Embryonic facial prominence (tissue), 1 donor: ENCODE results near the gene CD163.
"Not testable (repeated sequence)": the region's sequence is repeated elsewhere in the genome, so short reads cannot be mapped to it uniquely, and the experiment has no call there.

Experiments used
- DNase-seq: peaks from one replicate; pipeline ENCODE4 v3.0.0-alpha.2; 2016; ENCODE audit errors: extremely low spot score

CD163 gene

GRCh38 chr12:7503686-7504415 is at the start of gene CD163:
Gene CD163 (minus strand): TSS chr12:7503777. CDS start chr12:7503690, 87 bp downstream.
- no peak for DNase-seq

DNA sequence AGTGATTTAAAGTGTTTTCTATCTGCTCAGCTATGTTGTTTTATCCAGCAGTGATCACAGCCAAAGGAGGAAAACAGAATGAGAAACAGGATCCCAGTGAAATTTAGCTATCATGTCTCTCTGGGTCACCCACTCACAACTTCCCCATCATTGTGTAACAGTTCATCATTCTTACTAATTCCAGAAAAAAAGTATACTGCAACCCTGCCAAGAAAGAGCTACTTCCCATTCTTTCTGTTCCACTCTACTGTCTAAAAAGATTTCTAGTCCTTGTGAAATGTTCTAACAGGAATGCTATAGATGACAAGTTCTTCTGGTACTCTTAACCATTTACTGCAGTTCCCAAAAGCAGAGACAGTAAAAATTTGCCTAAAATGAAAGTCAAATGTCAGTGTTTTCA is 39.2 kb upstream of the CD163 start:
- DNase-seq, result no peak

- DNase-seq, result no peak
These were observed 38.5 kb upstream of the CD163 start for GRCh38 chr12:7542046-7542445.

- DNase-seq, result no peak
These were observed 10.8 kb upstream of the CD163 start for GRCh38 chr12:7514416-7514815.

- no peak for DNase-seq
These were observed 9.0 kb upstream of the CD163 start for GRCh38 chr12:7512553-7512952.

- not testable (repeated sequence) for DNase-seq
These were observed 6.4 kb upstream of the CD163 start for GRCh38 chr12:7509793-7510470.

- DNase-seq, result no peak
These were observed 965 bp downstream of the CD163 start for GRCh38 chr12:7502612-7503011.

- no peak for DNase-seq
These were observed 2.5 kb downstream of the CD163 start for GRCh38 chr12:7501031-7501588.

- no peak for DNase-seq
These were observed 3.9 kb downstream of the CD163 start for GRCh38 chr12:7499636-7500035.

DNA sequence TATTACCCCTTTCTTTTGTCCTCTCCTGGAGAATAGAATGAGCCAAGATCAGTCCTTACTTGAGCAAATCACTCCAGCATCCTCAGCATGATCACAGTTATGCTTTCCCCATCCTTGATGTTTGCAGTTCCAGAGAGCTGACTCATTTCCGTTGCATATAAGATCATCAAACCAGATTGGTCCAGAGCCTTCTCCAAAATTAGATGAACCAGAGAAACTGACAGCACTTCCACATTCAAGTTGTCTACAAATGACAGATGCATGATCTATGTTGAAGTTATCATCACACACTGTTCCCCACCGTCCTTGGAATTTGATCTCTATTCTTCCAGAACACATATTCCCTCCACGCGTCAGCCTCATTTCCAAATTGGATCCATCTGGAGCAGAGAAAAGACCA is 4.8 kb downstream of the CD163 start:
- DNase-seq, result no peak

DNA sequence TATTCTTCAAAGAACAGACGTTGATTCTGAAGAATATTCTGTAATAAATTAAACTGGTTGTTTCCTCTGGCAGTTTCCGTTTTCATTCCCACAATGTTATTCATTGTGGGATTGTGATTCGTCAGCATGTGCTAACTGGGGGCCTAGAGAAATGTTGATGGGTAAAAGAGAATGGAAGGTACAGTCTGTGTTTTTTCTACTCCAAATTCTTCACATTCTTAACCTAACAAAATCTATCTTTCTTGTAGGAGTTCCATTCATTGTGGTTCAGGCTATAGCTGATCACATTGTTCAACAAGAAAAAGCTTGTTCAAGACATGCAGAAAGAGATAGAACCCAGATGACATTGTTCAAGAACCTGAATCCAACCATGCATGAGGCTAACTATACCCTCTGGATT is 5.9 kb downstream of the CD163 start:
- DNase-seq, result no peak

DNA sequence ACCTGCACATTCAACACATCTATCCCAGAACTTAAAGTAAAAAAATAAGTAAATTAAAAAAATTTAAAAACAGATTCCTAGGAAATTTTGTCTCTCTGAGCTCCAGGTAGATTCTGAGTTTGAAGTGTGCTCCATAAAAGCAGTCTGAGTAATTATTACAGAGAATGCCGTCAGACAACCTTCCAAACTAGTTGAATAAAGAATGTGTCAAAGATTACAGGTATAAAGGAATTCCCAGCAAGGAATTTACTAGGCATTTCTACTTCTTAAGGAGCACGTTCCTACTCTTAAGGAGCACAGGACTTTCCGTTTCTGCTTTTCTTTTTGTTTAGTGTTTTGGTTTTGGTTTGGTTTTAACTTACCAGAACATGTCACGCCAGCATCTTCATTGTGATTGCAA is 7.1 kb downstream of the CD163 start:
- no peak for DNase-seq

GRCh38 chr12:7495136-7495535 is 8.4 kb downstream of the CD163 start:
- DNase-seq, result no peak

GRCh38 chr12:7493006-7493405 is 10.6 kb downstream of the CD163 start:
- DNase-seq, result no peak

- DNase-seq, result no peak
These were observed 17.1 kb downstream of the CD163 start for GRCh38 chr12:7486512-7486911.

GRCh38 chr12:7485095-7485494 is 18.5 kb downstream of the CD163 start:
- DNase-seq, result no peak

- DNase-seq, result no peak
These were observed 20.2 kb downstream of the CD163 start for GRCh38 chr12:7483343-7483742.

DNA sequence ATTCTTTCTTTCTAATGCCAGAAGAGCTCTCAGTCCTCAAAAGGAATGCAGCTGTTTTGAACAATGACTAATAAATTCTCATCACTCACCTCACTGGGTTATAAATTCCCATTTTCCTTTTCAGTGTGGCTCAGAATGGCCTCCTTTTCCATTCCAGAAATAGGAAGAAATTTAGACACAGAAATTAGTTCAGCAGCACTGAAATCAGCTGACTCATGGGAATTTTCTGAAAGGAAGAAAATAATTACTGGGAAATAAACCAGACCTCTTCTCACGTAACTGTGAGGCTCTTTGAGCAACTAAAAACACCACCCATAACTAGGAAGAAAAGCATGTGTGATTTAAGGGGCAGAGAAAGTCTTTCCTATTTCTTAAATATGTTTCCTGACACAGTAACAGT is 23.8 kb downstream of the CD163 start:
- DNase-seq, result no peak

DNA sequence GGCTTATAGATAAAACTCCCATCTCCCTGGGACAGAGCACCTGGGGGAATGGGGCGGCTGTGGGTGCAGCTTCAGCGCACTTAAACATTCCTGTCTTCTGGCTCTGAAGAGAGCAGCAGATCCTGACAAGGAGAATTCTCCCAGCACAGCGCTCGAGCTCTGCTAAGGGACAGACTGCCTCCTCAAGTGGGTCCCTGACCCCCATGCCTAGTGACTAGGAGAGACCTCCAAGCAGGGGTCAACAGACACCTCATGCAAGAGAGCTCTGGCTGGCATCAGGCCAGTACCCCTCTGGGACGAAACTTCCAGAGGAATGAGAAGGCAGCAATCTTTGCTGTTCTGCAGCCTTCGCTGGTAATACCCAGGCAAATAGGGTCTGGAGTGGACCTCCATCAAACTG is 31.5 kb downstream of the CD163 start:
- no peak for DNase-seq

- DNase-seq, result no peak
These were observed 43.0 kb downstream of the CD163 start for GRCh38 chr12:7460375-7461259.

DNA sequence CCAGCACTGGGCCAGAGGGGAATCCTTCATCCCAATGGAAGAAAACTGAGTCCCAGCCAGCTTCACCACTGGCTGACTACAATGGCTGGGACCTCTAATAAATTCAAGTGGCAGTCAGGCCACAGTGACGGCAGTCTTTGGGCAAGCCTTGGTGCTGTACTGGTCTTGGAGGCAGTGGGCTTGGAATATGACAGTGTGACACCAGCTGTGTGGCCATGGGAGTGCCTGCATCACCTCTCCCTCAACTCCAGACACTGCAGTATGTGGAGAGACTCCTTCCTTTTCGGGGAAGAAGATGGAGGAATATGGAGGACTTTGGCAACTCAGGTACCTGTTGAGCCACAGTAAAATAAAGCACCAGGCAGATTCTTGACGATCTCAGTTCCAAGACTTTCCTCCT is 43.6 kb downstream of the CD163 start:
- DNase-seq, result no peak

- no peak for DNase-seq
These were observed 51.8 kb downstream of the CD163 start for GRCh38 chr12:7451756-7452155.
